LHCN-M2 (cell line): ENCODE data around the gene PRAMEF5. TPM values are rescaled to one million over a fixed set of nuclear protein-coding genes. Genes with fewer than 3 reads are reported as not detected.
"Not testable (repeated sequence)": the region's sequence is repeated elsewhere in the genome, so short reads cannot be mapped to it uniquely, and the experiment has no call there.

Experiments
- DNase-seq: peaks from one replicate; pipeline ENCODE4 v3.0.0-alpha.2; 2012; ENCODE audit warnings: low read depth
- polyA plus RNA-seq: library from polyadenylated mRNA; unstranded; fragments of >200 nt; gene quantifications from one replicate; pipeline ENCODE4 v1.2.1, GENCODE V29; 2012; ENCODE audit warnings: missing spikeins
- total RNA-seq: library from RNA; depleted of rRNA; stranded (reverse); fragments of >200 nt; gene quantifications from 2 replicates; pipeline ENCODE4 v1.2.3, GENCODE V29; 2014; rRNA removed

Gene PRAMEF5
- total RNA-seq: not detected in 2 replicates
- not detected for polyA plus RNA-seq

DNA sequence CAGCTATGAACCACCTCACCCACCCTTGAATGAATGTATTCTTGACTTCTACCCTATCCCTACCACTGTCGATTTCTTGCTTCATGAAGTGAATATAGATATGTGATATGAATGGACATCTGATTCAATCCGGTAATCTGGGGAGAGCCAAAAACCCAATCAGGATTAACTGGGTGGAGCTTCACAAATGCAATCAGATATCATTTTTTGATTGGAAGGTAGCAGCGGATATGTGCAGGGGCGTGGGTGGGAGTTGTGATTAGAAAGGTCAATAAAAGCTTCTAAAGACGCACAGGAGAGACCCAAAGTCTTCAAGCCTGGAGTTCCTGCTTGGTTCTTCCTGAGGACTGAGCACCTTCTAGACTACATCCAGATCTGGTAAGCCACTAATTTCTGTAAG is at the start of gene PRAMEF5:
Gene PRAMEF5 (plus strand): TSS at position 301 of the 400 bp plus-strand sequence. CDS start 5,071 bp downstream, outside the sequence.
- DNase-seq: not testable (repeated sequence)

GRCh38 chr1:13208712-13209111 is 45.3 kb upstream of the PRAMEF5 start:
- DNase-seq: not testable (repeated sequence)

DNA sequence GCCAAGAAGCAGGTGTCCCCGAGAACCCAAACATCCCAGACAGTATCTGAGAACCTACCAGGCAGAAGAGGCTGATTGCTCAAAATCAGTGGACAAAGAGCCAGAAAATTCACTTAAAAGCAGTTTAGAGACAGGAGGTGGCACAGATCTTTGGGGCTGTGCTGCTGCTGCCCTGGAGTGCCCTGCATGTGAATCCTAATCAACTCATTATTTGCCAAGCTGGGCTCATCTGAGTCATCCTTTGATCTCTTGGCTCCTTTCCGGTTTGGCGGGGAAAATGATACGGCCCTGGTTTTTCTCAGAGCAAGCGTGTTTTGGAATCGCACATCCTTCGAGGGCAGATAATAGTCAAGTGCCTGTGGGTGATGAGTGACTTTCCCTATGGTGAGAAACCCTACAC is 37.4 kb upstream of the PRAMEF5 start:
- DNase-seq: not testable (repeated sequence)

DNA sequence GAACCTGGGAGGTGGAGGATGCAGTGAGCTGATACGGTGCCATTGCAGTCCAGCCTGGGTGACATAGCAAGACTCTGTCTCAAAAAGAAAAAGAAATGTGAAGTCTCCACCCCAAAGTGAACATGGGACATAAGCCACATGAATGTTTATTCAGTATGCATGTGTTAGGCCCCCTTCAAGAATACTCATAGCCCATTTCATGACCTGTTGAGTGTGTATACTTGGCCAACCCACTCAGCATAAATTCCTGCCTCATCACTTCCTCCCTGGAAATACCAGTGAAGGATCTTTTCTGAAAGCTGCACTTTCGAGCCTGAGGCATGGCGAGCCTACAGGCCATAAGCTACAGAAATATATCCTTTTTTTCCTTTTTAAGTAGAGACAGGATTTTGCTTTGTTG is 34.8 kb upstream of the PRAMEF5 start:
- not testable (repeated sequence) for DNase-seq

- not testable (repeated sequence) for DNase-seq
Measured at GRCh38 chr1:13222788-13223187, 31.2 kb upstream of the PRAMEF5 start.

GRCh38 chr1:13224480-13225060 is 29.4 kb upstream of the PRAMEF5 start:
- DNase-seq: no peak

DNA sequence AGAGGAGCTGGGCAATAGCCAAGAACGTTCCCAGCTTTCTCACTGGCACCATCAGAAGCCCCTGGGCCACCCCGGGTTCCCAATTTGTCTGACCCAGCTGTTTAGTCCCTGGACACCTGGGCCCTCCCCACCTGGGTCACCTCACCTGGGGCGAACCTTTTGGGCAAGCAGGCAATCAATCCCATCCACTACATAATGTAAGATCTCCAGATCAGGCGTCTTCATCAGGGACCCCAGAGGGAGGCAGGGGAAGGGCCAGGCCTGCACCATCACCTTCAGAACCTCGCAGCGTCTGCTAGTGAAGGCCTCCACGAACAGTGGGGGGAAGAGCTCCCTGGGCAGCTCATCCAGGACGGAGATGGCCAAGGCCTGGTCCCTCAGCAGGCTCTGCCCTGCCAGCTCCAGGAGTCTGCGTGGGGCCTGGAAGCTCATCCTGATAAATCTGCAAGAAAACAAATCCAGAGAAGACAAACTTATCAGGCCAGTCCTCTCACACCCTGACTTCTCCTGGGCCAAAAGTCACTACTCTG is 28.3 kb upstream of the PRAMEF5 start, which contains the start of gene PRAMEF18:
Gene PRAMEF18 (minus strand): TSS at position 480 of the 530 bp plus-strand sequence. CDS start 48 bp downstream, at position 432.
- not testable (repeated sequence) for DNase-seq

DNA sequence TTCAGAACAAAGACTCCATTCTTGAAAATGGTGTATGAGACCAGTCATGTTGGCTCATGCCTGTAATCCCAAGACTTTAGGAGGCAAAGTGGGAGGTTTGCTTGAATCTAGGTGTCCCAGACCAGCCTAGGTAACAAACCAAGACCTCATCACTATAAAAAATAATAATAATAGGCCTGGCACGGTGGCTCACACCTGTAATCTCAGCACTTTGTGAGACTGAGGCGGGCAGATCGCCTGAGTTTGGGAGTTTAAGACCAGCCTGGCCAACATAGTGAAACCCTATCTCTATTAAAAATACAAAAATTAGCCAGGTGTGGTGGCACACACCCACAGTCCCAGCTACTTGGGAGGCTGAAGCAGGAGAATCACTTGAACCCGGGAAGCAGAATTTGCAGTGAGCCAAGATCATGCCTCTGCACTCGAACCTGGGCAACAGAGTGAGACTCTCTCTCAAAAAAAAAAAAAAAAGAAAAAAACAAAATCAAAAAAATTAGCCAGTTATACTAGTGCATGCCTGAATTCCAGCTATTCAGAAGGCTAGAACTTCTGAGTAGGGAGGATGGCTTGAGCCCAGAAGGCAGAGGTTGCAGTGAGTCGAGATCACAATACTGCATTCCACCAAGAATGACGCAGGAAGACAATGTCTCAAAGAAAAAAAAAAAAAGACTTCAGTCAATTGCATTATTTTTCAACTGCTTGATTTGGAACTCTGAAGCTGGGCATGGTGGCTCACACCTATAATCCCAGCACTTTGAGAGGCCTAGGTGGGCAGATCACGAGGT is 26.5 kb upstream of the PRAMEF5 start:
- not testable (repeated sequence) for DNase-seq

DNA sequence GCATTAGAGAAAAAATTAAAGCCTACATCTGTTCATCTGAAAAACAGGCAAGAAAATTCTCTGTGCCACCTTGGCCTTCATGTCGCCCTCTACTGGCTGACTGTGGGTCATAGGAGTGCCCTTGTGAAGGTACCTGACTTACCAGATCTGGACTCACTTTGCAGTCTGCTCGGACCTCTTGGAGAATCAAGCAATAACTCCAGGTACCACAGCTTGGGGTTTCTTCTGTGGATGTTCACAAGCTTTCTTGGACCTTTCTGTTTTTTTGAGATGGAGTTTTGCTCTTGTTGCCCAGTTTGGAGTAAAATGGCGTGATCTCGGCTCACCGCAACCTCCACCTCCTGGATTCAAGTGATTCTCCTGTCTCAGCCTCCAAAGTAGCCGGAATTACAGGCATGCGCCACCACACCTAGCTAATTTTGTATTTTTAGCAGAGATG is 25.6 kb upstream of the PRAMEF5 start:
- no peak for DNase-seq

DNA sequence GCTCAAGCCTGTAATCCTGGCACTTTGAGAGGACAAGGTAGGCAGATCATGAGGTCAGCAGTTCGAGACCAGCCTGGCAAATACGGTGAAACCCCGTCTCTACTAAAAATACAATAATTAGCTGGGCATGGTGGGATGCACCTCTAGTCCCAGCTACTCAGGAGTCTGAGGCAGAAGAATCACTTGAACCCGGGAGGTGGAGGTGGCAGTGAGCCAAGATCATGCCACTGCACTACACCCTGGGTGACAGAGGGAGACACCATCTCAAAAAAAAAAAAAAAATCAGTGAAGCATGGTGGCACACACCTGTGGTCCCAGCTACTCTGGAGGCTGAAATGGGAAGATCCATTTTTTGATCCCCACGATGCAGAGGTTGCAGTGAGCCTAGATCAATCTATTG is 23.9 kb upstream of the PRAMEF5 start:
- not testable (repeated sequence) for DNase-seq

- DNase-seq: not testable (repeated sequence)
Measured at GRCh38 chr1:13230601-13231000, 23.4 kb upstream of the PRAMEF5 start.

- not testable (repeated sequence) for DNase-seq
Measured at GRCh38 chr1:13231061-13231750, 22.8 kb upstream of the PRAMEF5 start.

GRCh38 chr1:13232056-13232455 is 21.9 kb upstream of the PRAMEF5 start:
- DNase-seq: not testable (repeated sequence)

- not testable (repeated sequence) for DNase-seq
Measured at GRCh38 chr1:13234057-13234456, 19.9 kb upstream of the PRAMEF5 start.

DNA sequence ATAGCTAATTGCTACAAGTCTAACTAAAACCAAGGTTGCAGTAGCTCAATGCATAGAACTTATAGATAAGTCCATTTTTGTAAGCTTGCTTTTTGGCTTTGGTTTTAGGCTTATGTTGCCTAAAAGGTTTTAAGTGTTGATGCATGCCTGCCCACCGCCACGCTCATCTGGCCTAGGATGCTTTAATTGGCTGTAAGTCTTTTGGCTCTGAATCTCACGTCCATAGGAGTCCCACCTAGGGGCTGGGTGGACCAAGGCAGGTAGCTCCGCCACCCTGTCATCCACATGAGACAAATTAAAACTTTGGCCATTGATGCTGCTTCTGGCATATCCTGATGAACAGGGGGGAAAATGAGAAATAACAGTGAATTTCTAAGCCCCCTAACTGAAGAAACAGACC is 16.4 kb upstream of the PRAMEF5 start:
- not testable (repeated sequence) for DNase-seq

DNA sequence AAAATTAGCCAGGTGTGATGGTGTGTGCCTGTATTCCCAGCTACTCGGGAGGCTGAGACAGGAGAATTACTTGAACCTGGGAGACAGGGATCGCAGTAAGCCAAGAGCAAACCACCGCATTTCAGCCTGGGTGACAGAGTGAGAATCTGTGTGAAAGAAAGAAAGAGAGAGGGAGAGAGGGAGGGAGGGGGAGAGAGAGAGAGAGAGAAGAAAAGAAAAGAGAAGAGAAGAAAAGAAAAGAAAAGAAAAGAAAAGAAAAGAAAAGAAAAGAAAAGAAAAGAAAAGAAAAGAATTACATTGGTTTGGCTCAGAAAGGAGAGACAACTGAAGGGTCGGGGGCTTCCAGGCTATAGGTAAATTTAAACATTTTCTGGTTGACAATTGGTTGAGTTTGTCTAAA is 14.4 kb upstream of the PRAMEF5 start:
- not testable (repeated sequence) for DNase-seq

DNA sequence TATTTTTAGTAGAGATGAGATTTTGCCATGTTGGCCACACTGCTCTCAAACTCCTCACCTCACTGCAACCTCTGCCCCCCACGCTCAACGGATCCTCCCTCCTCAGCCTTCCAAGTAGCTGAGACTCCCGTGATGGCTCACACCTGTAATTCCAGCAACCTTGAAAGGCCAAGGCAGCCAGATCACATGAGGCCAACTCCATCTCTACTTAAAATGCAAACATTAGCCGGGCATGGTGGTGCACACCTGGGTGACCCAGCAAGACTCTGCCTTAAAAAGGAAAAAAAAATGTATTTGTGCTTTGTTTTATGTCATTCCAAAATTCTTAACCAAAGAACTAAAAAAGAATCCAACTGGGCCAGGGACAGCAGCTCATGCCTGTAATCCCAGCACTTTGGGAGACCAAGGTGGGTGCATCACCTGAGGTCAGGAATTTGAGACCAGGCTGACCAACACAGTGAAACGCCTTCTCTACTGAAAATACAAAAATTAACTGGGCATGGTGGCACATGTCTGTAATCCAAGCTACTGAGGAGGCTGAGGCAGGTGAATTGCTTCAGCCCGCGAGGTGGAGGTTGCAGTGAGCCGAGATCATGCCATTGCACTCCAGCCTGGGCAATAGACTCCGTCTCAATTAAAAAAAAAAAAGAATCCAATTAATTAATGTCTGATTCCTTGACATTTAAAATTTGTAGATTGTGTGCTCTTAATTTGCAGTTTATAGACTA is 10.3 kb upstream of the PRAMEF5 start:
- not testable (repeated sequence) for DNase-seq

GRCh38 chr1:13245841-13246553 is 8.0 kb upstream of the PRAMEF5 start:
- DNase-seq: not testable (repeated sequence)

DNA sequence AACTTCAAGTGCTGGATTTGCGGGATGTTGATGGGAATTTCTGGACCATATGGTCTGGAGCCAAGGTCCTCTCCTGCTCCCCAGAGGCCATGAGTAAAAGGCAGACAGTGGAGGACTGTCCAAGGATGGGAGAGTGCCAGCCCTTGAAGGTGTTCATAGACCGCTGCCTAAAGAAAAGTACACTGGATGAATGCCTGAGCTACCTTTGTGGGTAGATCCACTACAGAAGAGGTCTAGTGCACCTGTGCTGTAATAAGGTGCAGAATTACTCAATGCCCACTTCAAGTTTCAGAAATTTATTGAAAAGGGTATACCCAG is 7.5 kb upstream of the PRAMEF5 start:
- not testable (repeated sequence) for DNase-seq

DNA sequence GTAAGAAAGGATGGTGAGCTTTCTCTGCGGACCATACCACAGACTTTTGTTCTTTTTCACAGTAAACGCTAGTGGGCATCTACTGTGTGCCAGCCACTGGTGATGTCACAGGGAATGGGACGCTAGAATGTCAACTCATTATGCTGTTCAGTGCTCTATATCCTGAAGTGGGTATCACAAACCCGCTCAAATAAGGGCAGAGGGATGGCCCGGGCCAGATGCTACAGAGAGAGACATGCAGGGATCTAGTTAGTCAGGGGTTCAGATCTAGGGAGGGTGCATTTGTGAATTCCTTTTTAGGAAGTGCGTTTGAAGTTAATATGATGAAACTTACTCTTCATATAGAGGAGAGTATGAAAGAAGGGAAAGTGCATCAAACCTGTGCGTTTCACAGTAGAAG is 6.9 kb upstream of the PRAMEF5 start:
- DNase-seq: not testable (repeated sequence)

- not testable (repeated sequence) for DNase-seq
Measured at GRCh38 chr1:13265124-13265523, 11.1 kb downstream of the PRAMEF5 start.
